Stomach (tissue), 9 donors: ENCODE results near the gene ITPKB. TPM values are rescaled to one million over a fixed set of nuclear protein-coding genes. Genes with fewer than 3 reads are reported as not detected.

ENCODE experiments used
- DNase-seq, 2 donors: peaks; one replicate each; pipeline versions ENCODE4 v3.0.0 to v3.0.0-alpha.2; 2013 to 2019
- H3K27ac ChIP-seq, 5 donors: fragments of 200-600 bp in 4 of 5; sonication (generic) in 4 of 5; one replicate each; pipeline ENCODE4 v1.5.1; 2013 to 2019; ENCODE audit warnings: mild to moderate bottlenecking in 1 of 5, moderate library complexity in 1 of 5
- H3K27me3 ChIP-seq, 3 donors: fragments of 200-600 bp; sonication (generic); one replicate each; pipeline ENCODE4 v1.5.1; 2017 to 2019; ENCODE audit warnings: mixed run types in 1 of 3
- H3K36me3 ChIP-seq, 4 donors: fragments of 200-600 bp; sonication (generic); 1 replicate in 3 of 4; 2 replicates in 1 of 4; pipeline ENCODE4 v1.5.1; 2016 to 2019
- H3K4me1 ChIP-seq, 4 donors: fragments of 200-600 bp; sonication (generic); one replicate each; pipeline ENCODE4 v1.5.1; 2016 to 2019
- H3K4me3 ChIP-seq, 4 donors: fragments of 200-600 bp; sonication (generic) in 3 of 4; one replicate each; pipeline ENCODE4 v1.5.1; 2016 to 2019; ENCODE audit warnings: mild to moderate bottlenecking in 1 of 4
- H3K9me3 ChIP-seq, 4 donors: fragments of 200-600 bp; sonication (generic); one replicate each; pipeline ENCODE4 v1.5.1; 2016 to 2019
- CTCF ChIP-seq, 7 experiments: fragments of 450-650 bp in 4 of 7; fragments of 200-600 bp in 3 of 7; sonication (generic) in 3 of 7; IDR thresholded peaks; one replicate each; pipeline ENCODE4 v1.5.1; 2016 to 2019; ENCODE audit warnings: antibody characterized with exemption in 7 of 7, control low read depth in 2 of 7, mild to moderate bottlenecking in 1 of 7
- EP300 ChIP-seq: sonication (generic); formaldehyde crosslinking; IDR thresholded peaks from one replicate; pipeline ENCODE4 v1.6.1; 2017; ENCODE audit warnings: antibody characterized with exemption
- POLR2A ChIP-seq, 4 donors: fragments of 450-650 bp; IDR thresholded peaks; one replicate each; pipeline ENCODE4 v1.6.1; 2016; ENCODE audit warnings: antibody characterized with exemption in 4 of 4, control low read depth in 2 of 4, mild to moderate bottlenecking in 1 of 4, moderate library complexity in 1 of 4
- POLR2AphosphoS5 ChIP-seq, 3 donors: sonication (generic); formaldehyde crosslinking; IDR thresholded peaks; one replicate each; pipeline ENCODE4 v1.6.1; 2016; ENCODE audit warnings: antibody characterized with exemption in 3 of 3
- WGBS, 5 donors: extraction: QIAGEN DNeasy Blood & Tissue Kit in 3 of 5; methylation state at CpG; one replicate each; pipeline versions ENCODE4 v1.1.5 to v1.1.7; 2013 to 2018; 5-methylcytosine and 5-hydroxymethylcytosine counted together
- intact Hi-C: fragments of 100-400 bp; cut with DNase I; formaldehyde crosslinking; loops from one replicate; pipeline ENCODE4 v1.15.1; 2023; ENCODE audit warnings: low total_unique reads
- polyA plus RNA-seq, 3 donors: library from polyadenylated mRNA; stranded (reverse); fragments of 200-250 nt; gene quantifications; one replicate each; pipeline ENCODE4 v1.2.3, GENCODE V29; 2013
- small RNA-seq, 4 donors: library from RNA; depleted of rRNA; stranded (forward); fragments of <200 nt; gene quantifications; one replicate each; pipeline ENCODE3, GENCODE V24; 2016
- total RNA-seq, 5 donors: library from RNA; depleted of rRNA; stranded (reverse); fragments of >200 nt; gene quantifications; one replicate each; pipeline versions ENCODE4 v1.1.0 to v1.2.3, GENCODE V29; 2014 to 2016
- donor health status: healthy with polysubstance abuse.
- donor health status: Bipolar disorder and iron deficiency.
- donor health status: healthy.

Gene ITPKB
- total and polyA plus RNA-seq, 8 donors, result 3.8 to 38.8 (median 19.1) TPM

DNA sequence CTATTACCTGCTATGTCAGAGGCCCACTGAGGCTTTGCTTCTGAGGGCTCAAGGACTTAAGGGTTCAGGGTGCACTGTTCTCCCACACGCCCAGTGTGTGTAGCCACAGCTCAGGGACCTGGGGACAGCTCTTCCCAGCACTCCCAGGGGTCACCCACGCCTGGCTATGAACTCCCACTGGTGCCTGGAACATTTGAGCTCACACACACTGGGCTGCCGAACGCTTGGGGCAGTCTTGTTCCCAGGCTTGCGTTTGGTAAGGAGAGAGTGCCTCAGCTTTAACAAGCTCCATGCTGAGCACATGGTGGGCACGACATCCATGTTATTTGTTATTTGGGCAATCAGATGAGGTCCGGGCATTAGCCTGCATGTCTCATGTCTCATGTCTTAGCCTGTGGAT, 153.0 kb downstream of the ITPKB start:
- no peak overlapping the region for H3K4me3 ChIP-seq
- H3K4me1 ChIP-seq, result no peaks in the 10 kb centered on the region
- WGBS, 5 donors, result 88 to 99% (median 92%) methylated on average over 6 to 7 of the region's 7 CpGs
- intact Hi-C loops, result no loop called here
- no peak for TF ChIP-seq CTCF (IDR thresholded peaks at IDR 0.05)
- no peak for TF ChIP-seq POLR2AphosphoS5 (IDR thresholded peaks at IDR 0.05)
- TF ChIP-seq EP300, result no peak
- no peak for TF ChIP-seq POLR2A (IDR thresholded peaks at IDR 0.05)
- H3K36me3 ChIP-seq, result no peaks in the 10 kb centered on the region
- DNase-seq, result no peak
- no peak overlapping the region for H3K27ac ChIP-seq
- no peaks in the 10 kb centered on the region for H3K27me3 ChIP-seq
- no peaks in the 10 kb centered on the region for H3K9me3 ChIP-seq

DNA sequence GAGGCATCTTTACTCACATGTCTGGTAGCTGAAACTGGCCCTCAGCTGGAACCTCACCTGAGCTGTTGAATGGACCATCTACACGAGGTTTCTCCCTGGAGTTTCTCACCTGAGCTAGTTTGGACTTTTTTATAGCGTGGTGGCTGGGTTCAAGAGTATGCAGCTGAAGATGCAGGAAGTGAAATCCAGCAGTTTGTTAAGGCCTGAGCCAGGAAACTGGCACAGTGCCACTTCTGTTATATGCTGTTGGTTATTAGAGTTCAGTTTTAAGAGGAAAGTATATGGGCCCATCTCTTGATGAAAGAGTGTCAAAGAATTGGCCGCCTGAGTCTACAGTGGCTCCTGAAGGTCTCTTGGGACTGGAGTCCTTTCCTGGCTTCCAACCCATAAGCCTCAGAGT, 154.9 kb downstream of the ITPKB start:
- Histone ChIP-seq H3K36me3 (no peaks in the 10 kb centered on the region), H3K9me3 (no peaks in the 10 kb centered on the region), H3K27me3 (no peaks in the 10 kb centered on the region), H3K27ac (no peak overlapping the region), H3K4me1 (no peaks in the 10 kb centered on the region), H3K4me3 (no peak overlapping the region)
- peak in 1 of 2 donors; percentile 43 for DNase-seq
- WGBS, 5 donors, result 75 to 89% (median 77%) methylated on average over 2 to 3 of the region's 3 CpGs
- intact Hi-C loops, result no loop called here
- TF ChIP-seq POLR2A (IDR thresholded peaks at IDR 0.05) (no peak), POLR2AphosphoS5 (IDR thresholded peaks at IDR 0.05) (no peak), CTCF (IDR thresholded peaks at IDR 0.05) (no peak), EP300 (no peak)

GRCh38 chr1:226582966-226583365, 156.1 kb downstream of the ITPKB start:
- DNase-seq, result no peak
- no peaks in the 10 kb centered on the region for H3K27me3 ChIP-seq
- no peak overlapping the region for H3K27ac ChIP-seq
- H3K9me3 ChIP-seq, result no peaks in the 10 kb centered on the region
- no peaks in the 10 kb centered on the region for H3K4me1 ChIP-seq
- 91 to 97% (median 92%) methylated on average over 3 of the region's 3 CpGs for WGBS, 5 donors
- H3K36me3 ChIP-seq, result no peaks in the 10 kb centered on the region
- no peak overlapping the region for H3K4me3 ChIP-seq
- intact Hi-C loops, result no loop called here
- TF ChIP-seq POLR2AphosphoS5 (IDR thresholded peaks at IDR 0.05) (no peak), CTCF (IDR thresholded peaks at IDR 0.05) (no peak), EP300 (no peak), POLR2A (IDR thresholded peaks at IDR 0.05) (no peak)

Small RNA genes lying within 50 kb of the gene (small RNA-seq; reads per million reads assigned to genes)
- 0 reads per million in 4 donors for gene RPS27P5

Other genes starting within 250 kb of the ITPKB start
- gene STUM, start 190.5 kb downstream of the ITPKB start, total RNA-seq, result 1 to 10 TPM in 3 of 5 donors, under 1 TPM in 2; under 0.01 to 2.8 (median 1.8) TPM
- 1 to 10 TPM in 2 of 3 donors, under 1 TPM in 1; 0.56 to 2.0 (median 1.2) TPM for gene STUM, start 190.5 kb downstream of the ITPKB start, polyA plus RNA-seq
- gene PSEN2, start 131.3 kb upstream of the ITPKB start, total RNA-seq, result 10 to 100 TPM in 4 of 5 donors, 1 to 10 TPM in 1; 2.7 to 36.2 (median 22.8) TPM
- 10 to 100 TPM in 1 of 3 donors, 1 to 10 TPM in 2; 6.3 to 11.8 (median 8.8) TPM for gene PSEN2, start 131.3 kb upstream of the ITPKB start, polyA plus RNA-seq
- 100 to 1,000 TPM in 2 of 5 donors, 10 to 100 TPM in 3; 26.4 to 384 (median 91.7) TPM for gene COQ8A, start 201.0 kb upstream of the ITPKB start, total RNA-seq
- gene COQ8A, start 201.0 kb upstream of the ITPKB start, polyA plus RNA-seq, result 10 to 100 TPM; 51.6 to 66.4 (median 61.9) TPM